Central memory CD4-positive, alpha-beta T cell (primary cell): ENCODE data around the gene NPTN.

Experiments used
- DNase-seq: peaks from one replicate; pipeline ENCODE4 v3.0.0; 2022

Gene NPTN

DNA sequence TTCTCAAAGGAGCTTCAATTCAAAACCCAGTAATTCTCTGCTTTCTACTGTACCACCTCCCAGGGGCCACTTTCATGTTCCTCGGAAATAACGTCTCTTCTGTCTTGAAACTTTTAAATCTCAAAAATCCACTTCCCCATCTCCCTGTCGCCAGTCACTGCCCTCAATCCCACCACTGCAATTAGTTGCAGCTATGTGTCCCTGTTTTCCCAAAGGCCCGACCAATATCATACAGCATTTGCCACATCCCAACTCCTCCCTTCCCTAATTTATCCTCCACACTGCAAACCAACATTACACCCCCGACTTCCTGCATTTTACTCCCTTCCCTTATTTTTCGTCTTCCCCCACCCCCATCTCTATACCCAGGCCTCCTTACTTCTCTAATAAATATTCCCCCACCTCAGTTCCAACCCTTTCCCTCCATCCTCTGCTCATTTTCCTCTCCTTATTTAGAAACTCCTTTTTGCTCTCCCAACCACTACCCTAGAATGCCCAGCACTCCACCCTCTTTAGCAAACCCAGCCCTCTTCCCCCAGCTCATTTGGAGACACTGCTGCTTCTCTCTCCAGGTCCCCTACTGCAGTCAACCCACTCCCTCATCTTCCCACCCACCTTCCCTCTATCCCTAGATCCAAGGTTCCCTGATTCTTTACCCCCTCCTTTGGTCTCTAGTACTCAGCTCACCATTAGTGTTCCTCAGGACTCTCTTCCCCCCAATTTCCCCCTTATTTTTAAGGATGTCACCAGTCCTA lies 1.1 kb downstream of the NPTN start:
- DNase-seq, result no peak

DNA sequence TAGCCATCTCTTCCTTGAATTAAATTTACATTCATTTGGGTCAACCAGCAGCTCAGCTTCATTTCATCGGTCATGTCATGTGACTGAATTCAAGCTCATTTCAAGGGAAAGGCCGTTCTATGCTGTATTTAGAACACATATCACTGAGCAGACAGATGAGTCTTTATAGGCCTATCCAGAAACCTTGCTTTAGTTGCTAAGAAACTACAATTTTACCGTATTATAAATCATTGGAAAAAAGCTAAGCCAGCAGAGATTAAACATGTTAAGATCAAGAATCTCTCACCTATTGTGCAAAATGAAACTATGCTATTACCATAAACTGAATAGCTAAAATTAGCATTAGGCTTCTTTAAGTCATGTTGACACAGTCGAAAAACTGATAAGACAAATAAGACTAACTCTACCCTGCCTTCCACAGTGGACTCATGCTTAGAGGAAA lies 2.2 kb downstream of the NPTN start:
- no peak for DNase-seq

DNA sequence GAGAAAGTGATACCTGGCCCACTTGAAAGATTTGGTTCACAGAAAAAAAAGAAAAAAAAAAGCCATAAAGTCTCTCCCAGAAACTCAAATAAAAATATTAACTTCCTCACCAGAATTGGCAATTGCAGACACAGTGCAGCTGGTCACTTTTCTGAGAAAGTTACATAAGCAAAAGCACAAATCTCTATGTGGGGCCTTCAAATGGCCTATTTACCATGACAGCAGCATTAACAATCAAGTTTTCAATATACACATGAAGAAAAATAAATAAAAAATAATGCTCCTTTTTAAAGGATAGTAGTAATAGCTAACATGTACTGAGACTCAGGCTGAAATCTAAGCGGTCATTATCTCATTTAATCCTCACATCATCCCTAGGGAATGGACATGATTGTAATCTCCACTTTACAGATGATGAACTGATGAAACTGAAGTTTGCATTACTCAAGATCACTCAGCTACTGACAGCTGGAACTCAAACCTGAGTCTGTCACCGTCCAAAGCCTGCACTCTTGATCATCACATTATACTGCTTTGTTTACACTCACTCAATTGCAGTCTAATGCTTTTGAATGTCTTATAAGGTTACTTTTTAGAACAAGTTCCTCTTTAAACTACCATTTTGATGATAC lies 3.3 kb downstream of the NPTN start:
- no peak for DNase-seq

DNA sequence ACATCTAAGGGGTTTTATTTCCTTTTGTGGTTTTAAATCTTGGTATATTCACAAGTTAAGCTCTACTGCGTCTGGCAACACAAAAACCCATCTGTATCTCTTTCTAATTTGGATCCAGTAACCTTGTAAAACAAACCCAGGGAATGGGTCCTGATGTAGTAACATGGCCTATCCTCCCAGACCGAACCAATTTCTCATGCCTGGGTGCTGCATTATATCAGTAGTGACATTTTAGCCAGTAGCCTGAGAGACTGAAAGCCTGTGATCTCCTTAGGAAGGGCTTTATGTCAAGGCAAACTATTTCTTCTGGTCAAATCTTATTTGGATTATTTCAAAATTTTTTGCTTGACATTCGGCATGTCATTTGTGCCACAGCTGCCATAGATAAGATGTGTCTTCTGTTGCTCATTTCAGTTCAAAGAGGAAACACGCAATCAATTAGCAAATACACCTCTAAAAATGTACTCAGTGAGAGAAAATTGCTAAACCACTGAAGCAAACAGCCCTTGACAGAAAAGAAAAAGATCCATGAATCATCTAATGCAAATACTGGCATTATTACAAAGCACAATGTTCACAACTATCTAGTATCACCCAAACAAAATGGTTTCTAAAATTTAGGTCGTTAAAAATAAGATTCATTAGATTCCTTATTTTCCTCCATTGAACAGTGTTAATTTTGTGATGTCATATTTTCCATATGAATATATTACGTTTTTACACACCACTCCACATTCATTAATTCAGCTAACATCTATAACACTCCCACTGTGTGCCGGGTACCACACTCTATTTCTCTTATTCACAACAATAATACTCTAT lies 4.0 kb downstream of the NPTN start:
- DNase-seq, result no peak

DNA sequence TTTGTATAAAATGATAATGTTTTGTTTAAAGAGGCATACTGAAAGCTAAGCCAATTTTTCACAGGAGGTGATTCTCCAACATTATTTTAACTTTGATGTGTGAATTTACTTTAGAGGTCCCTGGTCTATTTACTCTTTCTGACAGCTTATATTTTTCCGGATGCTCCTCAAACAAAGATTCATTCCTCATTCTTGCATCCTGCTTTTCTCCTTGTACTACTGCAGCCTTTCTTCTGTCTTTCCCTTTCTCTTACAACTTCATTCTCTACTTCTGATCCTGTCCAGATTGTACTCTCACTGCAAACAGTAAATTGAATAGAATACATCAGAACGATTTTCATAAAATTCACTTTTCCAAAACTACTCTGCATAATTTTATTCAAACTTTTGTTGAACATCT lies 5.1 kb downstream of the NPTN start:
- no peak for DNase-seq

DNA sequence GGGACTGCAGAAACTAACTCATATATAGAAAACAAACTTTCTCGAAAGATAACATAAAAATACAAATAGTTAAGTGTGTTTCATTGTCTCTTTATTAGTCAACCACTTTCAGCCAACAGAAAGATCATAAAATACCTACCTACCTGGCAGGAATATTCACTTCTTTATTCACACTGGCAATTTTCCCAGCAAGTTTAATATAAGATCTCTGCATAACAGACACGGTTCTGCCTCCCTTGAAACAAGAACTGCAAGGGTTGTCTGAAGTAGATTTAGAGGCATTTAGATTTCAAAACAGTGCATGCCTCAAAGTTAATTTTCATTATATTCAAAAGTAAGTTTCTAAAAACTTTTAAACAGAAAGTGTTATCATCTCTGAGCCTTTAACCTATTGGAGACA lies 7.1 kb downstream of the NPTN start:
- DNase-seq, result no peak

DNA sequence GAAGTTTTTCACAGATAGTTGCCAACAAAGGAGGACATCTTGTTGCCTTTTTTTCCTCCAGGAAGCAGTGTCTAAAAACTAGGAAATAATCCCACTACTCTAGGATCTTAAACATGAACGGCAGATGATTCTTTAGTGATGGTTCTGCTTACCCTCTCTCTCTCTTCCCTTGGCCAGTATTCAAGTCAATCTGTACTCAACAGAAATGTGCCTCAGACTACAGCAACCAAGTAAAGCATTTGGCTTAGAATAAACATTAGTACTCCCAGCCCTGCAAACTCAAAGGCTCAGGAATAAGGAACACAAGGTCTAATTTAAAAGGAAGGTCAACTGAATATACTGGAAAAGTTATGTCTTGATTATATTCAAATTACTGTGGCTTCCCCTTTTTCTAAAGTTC lies 8.7 kb downstream of the NPTN start:
- no peak for DNase-seq

DNA sequence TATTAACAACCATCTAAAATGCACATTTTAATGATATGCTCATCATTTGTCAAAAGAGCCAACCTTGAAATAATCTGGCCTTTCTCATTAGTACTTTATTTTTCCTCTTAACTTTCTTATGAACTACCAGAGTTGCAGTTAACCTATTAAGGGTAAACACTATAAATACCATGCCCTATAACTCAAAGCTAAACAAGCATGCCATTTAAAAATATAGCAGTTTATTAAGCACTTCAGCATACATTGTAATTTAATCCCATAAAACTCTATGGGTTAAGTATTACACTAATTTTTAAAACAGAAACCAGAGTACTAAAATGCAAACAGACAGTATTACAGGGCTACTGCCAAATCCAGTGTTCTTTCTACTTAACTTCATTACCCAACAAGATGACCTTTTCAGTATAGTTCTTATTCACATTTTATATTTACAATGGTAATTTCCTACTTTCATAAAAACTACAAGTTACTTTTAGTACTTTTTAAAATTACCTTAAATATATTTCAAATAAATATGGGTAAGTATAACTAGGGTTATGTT lies 11.8 kb downstream of the NPTN start:
- DNase-seq, result no peak

DNA sequence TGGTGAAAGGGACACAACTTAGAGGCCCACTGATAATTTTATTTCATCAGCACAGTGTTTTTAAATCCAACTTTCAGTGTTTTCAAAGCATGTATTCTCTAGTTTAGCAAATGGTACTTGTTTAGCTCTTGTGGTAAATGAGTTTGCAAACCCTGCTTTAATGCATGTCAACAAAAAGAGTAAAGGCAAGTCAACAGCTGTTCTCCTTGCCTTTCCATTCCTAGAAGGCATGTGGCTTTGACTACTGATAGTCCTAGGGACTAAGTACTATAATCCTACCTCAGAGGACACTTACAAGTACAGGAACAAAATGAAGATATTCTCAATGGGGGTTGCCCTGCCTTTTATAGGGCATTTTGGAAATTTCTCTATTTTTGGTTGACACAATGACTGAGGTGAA lies 13.1 kb downstream of the NPTN start:
- no peak for DNase-seq

DNA sequence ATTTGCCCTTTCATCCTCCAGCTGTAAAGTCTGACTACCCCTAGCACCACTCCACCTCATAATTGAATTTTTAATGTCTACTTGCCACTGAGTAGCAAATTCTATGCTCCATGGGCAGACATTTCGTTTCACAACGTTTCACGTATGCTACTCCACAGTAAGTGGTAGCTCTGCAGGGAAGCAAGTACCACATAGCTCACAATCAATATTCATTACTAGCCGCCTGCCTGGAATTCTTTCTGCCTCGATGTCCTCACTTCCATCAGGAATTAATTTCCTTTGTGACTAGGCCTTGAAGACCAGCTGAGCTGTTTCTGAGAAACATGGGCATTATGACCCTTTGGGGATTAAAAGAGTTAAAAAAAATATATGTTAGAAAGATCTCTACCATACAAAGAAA lies 15.3 kb downstream of the NPTN start:
- DNase-seq, result no peak

DNA sequence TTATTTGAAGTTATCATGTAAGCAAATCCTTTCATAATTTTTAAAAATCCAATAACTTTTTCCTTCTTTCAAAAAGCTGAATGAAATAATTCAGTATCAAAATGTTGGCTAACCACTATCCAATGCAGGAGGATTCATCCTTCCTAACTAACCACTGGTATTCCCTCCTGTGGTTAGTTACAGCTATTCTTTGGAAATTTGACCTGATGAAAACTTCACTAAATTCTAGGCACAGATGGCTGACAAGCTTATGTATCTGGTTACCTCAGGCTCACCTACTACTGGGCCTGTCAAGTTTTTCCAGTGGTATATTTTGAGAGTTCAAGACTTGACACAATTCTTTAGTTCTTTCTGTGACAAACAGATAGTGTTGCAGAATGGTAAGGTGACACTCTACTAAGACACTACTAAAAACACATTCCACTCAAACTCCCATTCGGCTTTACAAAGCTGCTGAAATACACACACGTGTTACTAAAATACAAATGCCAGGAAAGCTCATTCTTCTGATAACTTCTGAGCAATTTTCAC lies 15.8 kb downstream of the NPTN start:
- no peak for DNase-seq

DNA sequence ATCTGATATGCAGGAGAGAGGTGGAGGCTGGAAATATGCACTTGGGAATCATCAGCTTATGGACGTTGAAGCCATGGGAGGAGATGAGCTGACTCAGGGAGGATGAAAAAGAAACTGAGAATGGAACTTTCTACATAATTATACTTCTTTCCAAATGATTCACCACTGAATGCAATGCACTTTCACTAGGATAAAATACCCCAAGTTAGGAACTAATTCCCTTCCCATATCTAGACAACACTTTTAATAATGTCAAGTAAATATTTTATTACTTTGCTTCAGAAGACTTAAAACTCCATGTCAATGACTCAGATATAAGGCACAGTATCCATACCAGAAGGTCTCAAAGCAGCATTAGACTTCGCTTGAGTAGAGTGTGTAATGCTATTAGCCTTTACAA lies 24.2 kb downstream of the NPTN start:
- no peak for DNase-seq

DNA sequence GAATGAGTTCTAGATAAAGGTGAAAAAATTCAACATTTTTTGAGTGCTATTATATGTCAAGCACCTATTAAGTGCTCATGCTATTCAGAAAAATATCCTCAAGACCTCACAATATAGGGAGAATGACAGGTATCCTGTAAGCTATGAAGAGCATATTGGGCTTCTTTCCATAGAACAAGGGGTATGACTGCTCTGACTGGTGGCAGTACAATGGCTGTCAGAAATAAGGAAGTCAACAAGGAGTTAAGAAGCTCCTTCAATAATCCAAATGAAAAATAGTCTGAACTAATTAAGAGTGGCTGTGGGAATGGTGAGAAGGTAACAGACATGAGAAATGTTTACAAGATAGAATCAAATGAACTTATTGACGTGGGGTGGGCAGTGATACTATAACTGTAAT lies 24.7 kb downstream of the NPTN start:
- DNase-seq, result no peak

DNA sequence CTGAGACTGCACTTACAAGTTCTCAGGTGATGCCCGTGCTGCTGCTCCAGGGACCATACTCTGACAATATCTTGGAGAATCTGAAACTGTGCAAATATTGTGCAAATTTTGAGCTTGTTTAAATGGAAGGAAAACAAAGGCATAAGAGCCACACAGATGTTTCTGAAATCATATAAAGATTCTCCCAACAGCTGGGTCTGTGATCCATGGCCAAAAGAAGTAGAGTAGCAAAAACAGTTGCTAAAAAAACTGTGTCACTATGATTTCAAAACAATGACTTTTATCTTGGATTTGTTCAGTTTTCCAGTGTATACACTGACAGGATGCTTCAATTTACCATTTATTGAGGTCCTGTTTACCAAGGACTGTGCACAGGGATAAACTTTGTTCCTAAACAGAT lies 25.3 kb downstream of the NPTN start:
- DNase-seq, result no peak

DNA sequence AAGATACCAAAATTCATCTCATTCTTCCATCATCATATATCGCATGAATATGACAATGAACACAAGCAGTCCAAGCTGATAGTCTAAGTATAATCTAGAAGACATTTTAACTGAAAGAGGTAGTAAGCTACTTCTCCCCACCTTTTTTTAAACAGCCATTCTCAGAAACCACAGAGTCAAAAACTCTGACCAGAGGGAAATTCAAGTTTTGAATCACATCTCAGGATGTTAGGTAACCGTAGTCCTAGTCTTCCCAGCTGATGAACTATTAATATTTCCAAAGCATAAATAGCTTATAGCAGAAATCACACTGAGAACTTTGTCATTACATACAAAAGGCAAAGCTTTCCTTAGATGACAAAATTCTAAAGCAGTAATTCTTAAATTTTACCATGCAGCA lies 25.8 kb downstream of the NPTN start:
- DNase-seq, result no peak

DNA sequence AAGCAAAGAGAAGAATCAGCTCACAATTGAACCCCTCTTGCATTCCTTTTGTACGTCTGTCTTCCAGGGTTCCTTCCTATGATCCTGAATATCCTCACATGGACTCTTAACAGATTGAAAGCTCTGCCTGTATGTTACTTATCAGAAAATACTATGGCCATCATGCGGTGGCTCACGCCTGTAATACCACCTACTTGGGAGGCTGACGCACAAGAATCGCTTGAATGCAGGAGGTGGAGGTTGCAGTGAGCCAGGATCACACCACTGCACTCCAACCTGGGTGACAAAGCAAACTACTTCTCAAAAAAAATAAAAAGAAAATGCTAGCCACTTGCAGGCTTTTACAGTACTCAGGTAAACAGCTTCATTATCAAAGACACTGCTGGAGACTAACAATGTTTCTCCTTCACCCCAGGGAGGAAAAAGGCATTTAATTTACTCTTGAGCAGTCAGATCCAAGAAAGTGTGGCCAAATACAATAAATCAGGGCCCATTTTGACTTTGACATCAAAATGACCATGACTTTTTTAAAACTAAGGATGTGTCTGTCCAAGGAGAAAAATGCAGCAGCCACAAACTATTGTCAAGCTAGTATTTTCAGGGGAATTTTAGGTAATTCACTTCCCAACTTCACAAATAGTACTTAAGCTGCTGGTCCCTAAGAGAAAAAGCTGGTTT lies 27.3 kb downstream of the NPTN start:
- no peak for DNase-seq

DNA sequence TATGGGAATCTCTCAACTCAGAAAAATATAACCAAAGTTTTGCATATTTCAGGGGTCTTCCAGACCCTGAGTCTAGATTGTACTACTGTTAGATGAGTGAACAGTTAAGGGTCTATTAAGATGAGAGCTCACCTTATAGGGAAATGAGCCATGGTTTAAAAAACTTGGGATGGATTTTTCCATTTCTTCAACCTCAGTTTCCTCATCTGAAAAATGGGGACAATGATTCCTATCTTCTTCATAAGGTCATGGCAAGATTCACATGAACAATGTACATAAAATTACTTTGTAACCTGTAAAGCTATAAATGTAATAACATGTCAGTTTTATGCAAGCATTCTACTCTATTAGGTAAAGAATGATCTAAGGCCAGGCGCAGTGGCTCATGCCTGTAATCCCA lies 28.7 kb downstream of the NPTN start:
- no peak for DNase-seq

DNA sequence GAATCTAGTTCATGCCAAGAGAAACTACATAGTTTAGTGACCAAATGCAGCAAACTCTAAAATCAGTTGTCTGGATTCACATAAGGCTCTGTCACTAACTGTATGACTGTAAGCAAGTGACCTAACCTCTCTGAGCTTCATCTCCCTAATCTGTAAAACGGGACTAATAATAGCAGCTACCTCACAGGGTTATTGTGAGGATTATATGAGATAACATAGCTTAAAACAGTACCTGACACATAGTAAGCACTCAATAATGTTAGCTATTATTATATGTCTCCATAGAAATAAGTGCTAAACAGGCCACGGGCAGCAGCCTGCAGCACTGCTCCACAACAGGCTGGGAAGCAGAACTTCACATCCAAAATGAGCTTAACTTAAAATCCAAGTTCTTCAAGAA lies 30.2 kb downstream of the NPTN start:
- DNase-seq, result no peak

DNA sequence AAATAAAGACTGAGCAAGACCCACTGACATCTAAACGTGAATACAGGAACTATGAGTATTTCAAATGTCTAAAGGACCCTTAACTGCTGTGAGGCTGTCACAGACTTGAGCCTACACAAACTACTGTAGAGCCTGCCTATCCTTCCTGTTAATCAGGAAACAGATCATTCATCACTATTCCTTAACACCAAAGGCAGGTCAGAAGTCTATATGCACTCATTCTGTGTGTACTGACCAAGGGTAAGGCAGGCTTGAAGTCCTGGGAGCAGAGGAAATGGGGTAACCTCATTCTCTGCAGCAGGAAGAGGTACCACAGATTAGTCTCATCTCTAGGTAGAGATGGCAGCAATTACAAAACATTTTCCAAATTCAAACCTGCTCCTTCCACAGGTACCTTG lies 30.7 kb downstream of the NPTN start:
- no peak for DNase-seq

DNA sequence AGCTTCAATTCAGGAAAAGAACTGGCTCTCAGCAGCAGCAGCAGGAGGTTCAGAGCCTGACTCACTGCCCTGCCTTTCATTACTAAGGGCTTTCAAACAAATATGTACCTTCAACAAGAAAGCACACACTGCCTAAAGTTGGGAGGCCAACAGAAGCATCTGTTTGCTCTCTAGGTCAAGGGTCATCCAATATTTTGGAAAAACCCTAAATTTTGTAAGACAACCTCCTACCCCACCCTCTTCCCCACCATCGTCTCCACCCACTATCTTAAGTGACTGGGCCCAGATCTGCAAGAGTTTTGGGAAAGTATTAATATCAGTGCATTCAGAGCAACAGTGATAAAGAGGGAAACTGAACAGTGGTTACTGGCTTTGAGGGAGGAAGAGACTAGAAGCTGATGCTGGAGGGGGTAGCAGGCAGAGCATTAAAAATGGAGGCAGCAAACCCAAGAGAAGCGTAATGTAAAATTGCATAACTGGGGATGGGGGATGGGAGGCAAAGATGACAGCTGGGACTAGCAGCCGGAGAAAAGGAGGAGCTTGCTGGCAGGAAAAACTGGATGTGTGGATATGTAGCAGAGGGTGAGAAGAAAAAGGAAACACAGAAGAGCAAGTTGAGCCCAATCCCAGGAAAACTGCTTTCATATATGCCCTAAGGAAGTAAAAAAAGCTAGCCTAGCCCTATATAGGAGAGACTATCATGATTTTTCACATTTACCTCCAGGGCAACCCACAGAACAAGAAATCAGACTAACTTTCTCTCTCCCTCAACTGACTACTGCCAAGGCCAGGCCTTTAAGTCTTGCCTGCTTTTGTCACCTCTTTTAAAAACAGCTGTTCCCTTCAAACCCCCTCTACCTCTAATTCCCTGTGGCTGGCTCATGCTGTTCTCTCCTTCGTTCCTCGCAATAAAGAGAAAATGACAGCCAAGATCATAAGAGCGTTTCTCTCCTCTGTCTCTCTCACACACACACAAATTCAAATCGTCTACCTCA lies 31.4 kb downstream of the NPTN start:
- DNase-seq, result no peak
